ENCODE results near the gene CELSR1.
"Not testable (repeated sequence)": the region's sequence is repeated elsewhere in the genome, so short reads cannot be mapped to it uniquely, and the experiment has no call there.

CELSR1 gene

GRCh38 chr22:46415776-46416519 is 121.5 kb downstream of the CELSR1 start:
- no peak for DNase-seq

- no peak for DNase-seq
Measured at GRCh38 chr22:46414704-46415103, 122.7 kb downstream of the CELSR1 start.

- DNase-seq: no peak
Measured at GRCh38 chr22:46413725-46414379, 123.6 kb downstream of the CELSR1 start.

- DNase-seq: no peak
Measured at GRCh38 chr22:46411347-46411746, 126.1 kb downstream of the CELSR1 start.

- DNase-seq: no peak
Measured at GRCh38 chr22:46410291-46410808, 127.1 kb downstream of the CELSR1 start.

DNA sequence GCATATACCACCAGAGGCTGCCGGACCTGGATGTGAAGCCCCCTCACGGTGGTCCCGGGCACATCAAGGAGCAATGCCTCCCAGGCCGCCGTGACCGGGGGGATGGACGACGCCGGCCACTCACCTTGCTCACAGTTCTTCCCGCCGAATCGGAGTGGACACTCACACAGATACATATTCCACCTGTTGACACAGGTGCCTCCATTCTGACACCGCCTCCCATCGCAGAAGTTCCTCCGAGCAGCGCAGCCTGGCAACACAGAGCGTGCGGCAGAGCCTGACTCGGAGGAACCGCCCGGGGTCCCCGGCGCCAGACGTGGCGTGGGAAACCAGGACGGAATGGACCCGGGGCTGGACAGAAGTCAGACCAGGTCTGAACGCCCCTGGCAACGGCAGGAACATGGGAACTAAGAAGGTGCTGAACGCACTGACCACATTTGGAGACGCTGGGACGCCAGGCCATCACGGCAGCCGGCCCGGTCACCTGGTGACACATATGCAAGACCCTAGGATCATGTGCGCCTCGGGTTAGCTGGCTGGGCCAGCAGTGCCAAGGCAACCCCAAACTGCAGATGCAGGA is 127.7 kb downstream of the CELSR1 start:
- no peak for DNase-seq

GRCh38 chr22:46408568-46409506 is 128.6 kb downstream of the CELSR1 start:
- DNase-seq: no peak

GRCh38 chr22:46407748-46408147 is 129.7 kb downstream of the CELSR1 start:
- no peak for DNase-seq

DNA sequence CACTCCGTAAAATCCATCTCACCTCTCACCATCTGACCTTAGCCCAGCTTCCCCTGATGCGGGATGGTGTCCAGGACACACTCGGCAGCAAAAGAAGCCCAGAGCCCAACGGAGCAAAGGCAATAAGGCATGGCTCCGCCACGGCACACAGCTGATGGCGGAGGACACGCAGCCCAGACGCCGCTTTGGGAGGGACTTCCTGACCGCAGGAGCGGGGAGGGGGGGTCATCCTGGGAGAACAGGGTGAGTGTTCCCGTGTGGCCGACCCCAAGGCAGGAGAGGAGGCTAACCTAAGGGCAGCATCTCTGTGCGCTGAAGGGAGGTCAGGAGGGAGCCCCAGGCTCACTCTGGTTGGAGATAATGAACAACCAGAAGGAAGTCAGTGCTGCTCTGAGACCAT is 130.6 kb downstream of the CELSR1 start:
- DNase-seq: no peak

DNA sequence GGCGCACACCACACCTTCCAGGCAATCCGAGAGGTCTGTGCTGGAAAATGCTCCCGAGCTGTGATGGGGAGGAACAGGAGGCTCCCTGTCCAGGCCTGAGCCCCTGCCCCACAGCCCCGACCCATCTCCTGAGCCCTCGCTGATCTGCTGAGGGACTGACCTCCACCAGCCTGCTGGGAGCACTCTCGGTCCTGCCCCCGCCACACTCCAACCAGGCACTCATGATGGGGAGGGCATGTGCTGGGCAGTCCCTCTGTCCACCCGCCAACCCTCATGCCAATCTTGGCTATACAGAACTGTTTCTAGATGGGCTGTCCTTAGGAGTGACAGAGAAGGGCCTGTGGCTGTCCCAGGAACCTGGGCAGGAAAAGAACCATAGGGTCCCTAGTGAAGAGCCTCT is 131.1 kb downstream of the CELSR1 start:
- DNase-seq: no peak

GRCh38 chr22:46405901-46406300 is 131.5 kb downstream of the CELSR1 start:
- no peak for DNase-seq

- not testable (repeated sequence) for DNase-seq
Measured at GRCh38 chr22:46403880-46404279, 133.5 kb downstream of the CELSR1 start.

- DNase-seq: no peak
Measured at GRCh38 chr22:46402505-46402904, 134.9 kb downstream of the CELSR1 start.

DNA sequence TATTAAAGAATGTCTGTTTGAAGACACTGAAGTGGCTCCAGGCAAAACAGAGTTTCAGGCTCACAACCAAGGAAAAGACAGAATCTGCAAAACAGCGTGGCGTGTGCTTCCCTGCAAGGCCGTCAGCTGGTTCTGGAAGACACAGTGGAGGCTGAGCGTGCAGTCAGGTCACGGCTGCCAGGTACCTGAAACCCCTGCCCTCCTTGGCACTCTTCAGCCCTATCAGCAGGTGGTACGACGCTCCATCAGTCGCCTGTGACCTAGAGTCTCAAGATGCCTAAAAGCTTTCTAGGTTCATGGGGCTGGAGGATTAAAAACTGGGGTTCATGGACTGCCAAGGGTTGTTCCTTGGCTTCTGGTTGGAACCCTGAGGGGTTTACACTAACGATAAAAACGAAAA is 136.1 kb downstream of the CELSR1 start:
- DNase-seq: no peak

GRCh38 chr22:46399251-46400024 is 138.0 kb downstream of the CELSR1 start:
- DNase-seq: no peak

DNA sequence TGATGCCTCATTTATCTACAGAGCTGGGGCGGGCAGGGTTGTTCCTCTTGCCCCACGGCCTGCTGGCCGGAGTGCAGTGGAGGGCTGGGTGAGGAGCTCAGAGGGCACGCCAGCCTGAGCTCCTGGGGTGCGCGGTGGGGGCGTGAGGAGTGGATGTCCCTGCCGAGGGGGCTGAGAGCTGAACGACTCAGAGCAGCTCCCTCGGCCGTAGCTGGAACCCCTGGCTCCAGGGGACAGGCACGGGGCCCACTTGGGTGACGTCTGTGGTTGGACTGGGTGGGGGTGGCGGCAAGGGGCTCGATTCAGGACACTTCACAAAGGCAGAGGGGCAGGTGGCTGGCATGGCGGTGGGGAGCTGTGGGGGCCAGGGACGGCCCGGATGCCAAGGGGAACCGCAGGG is 139.5 kb downstream of the CELSR1 start:
- no peak for DNase-seq

DNA sequence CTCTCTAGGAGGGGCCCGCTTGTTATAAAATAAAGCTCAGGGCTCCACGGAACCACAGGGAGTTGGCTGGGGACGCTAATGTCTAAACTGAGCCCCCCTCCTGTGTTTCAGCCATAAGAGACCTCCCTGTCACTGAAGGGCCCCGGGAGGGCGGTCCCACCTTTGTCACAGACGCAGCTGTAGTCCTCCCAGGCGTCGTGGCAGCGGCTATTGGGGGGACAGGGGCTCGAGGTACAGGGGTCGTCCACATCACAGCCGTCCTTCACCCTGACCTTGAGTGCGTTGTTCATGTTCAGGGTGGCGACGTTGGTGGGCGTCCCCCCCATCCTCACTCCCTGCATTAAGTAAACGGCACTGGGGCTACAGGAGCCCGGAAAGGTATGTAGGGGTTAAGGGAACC is 139.9 kb downstream of the CELSR1 start:
- no peak for DNase-seq

- not testable (repeated sequence) for DNase-seq
Measured at GRCh38 chr22:46397049-46397448, 140.4 kb downstream of the CELSR1 start.

DNA sequence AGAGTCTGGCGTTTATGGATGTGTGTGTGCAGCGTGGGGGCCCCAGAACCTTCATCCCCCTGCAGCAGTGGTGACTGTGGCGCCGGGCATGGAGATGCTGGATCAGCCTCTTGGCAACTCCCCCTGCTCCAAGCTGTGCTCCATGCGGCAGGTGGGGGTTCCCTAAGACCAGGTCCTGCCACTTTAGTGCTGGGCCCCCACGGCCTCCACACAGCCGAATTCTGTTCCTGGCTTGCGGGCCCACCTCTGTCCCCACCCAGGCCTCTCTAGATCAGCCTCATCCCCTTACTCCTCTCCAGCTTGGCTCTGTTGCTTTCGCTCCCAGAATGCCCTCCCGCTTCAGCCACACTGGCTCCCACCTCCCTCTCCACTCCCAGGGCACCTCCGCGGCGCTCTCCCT is 142.3 kb downstream of the CELSR1 start:
- DNase-seq: no peak

- DNase-seq: no peak
Measured at GRCh38 chr22:46394622-46395021, 142.8 kb downstream of the CELSR1 start.

DNA sequence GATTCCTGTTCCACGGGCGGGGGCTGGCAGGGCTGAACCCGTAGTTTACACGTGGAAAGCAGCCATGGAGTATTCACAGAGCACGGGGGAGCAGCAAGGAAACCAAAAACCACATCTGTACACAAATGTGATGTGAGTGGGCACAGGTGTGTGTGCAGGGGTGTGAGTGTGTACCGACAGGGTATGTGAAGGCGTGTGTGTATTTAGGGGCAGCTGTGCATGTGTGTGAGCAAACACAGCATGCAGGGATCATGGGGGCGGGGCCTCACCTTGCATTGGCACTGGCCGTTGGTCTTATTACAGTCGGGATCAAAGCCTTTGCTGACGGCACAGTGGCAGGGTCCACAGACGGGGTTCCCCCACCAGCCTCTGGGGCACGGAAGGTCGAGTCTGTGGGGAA is 143.5 kb downstream of the CELSR1 start:
- DNase-seq: no peak

Data from right forelimb (tissue), 1 donor.